LNCaP clone FGC (cell line): ENCODE results near the gene TNNT3.

Experiments used
- DNase-seq: peaks from one replicate; pipeline ENCODE4 v3.0.0-alpha.2; 2011; ENCODE audit warnings: low read depth
- H3K4me3 ChIP-seq: 2 replicates; pipeline ENCODE4 v1.5.1; 2011; ENCODE audit warnings: mild to moderate bottlenecking, low read depth, low read length, control low read depth
- CTCF ChIP-seq: IDR thresholded peaks from 2 replicates; pipeline ENCODE4 v1.5.1; 2012; ENCODE audit warnings: mild to moderate bottlenecking; ENCODE audit not compliant: control insufficient read depth, insufficient read depth; ENCODE audit errors: extremely low read depth

The TNNT3 gene

GRCh38 chr11:1930462-1930830 lies 10.9 kb downstream of the TNNT3 start:
- no peak for DNase-seq
- no peak for TF ChIP-seq CTCF
- no peak overlapping the region for H3K4me3 ChIP-seq

- TF ChIP-seq CTCF, result no peak
- no peak overlapping the region for H3K4me3 ChIP-seq
- no peak for DNase-seq
Measured at GRCh38 chr11:1931341-1932104, 12.0 kb downstream of the TNNT3 start.

GRCh38 chr11:1932105-1932480 lies 12.6 kb downstream of the TNNT3 start:
- DNase-seq, result no peak
- no peak for TF ChIP-seq CTCF
- no peak overlapping the region for H3K4me3 ChIP-seq

GRCh38 chr11:1932681-1933080 lies 13.2 kb downstream of the TNNT3 start:
- no peak overlapping the region for H3K4me3 ChIP-seq
- DNase-seq, result no peak
- TF ChIP-seq CTCF, result no peak

- no peak for TF ChIP-seq CTCF
- no peak for DNase-seq
- no peak overlapping the region for H3K4me3 ChIP-seq
Measured at GRCh38 chr11:1933416-1934334, 14.2 kb downstream of the TNNT3 start.

GRCh38 chr11:1934335-1935155 lies 15.0 kb downstream of the TNNT3 start:
- H3K4me3 ChIP-seq, result no peak overlapping the region
- no peak for TF ChIP-seq CTCF
- DNase-seq, result no peak
